Uterus (tissue), 4 donors: ENCODE measurements around the gene BID. TPM values are rescaled to one million over a fixed set of nuclear protein-coding genes. Genes with fewer than 3 reads are reported as not detected.

ENCODE experiments used
- DNase-seq, 2 donors: peaks; one replicate each; pipeline ENCODE4 v3.0.0-alpha.2; 2019 to 2020
- H3K27ac ChIP-seq, 2 donors: fragments of 200-600 bp; sonication (generic); 1 replicate in 1 of 2; 2 replicates in 1 of 2; pipeline ENCODE4 v1.5.1; 2016 to 2018
- H3K27me3 ChIP-seq, 2 donors: fragments of 200-600 bp; sonication (generic); one replicate each; pipeline ENCODE4 v1.5.1; 2018 to 2019; ENCODE audit warnings: control low read depth in 1 of 2
- H3K36me3 ChIP-seq, 2 donors: fragments of 200-600 bp; sonication (generic); one replicate each; pipeline ENCODE4 v1.5.1; 2019; ENCODE audit warnings: control low read depth in 1 of 2
- H3K4me1 ChIP-seq, 2 donors: fragments of 200-600 bp; sonication (generic); one replicate each; pipeline ENCODE4 v1.5.1; 2018 to 2019; ENCODE audit warnings: control low read depth in 1 of 2
- H3K4me3 ChIP-seq, 2 donors: fragments of 200-600 bp; sonication (generic); 1 replicate in 1 of 2; 2 replicates in 1 of 2; pipeline ENCODE4 v1.5.1; 2018 to 2019; ENCODE audit warnings: mild to moderate bottlenecking in 1 of 2
- H3K9me3 ChIP-seq, 2 donors: fragments of 200-600 bp; sonication (generic); one replicate each; pipeline ENCODE4 v1.5.1; 2019; ENCODE audit warnings: control low read depth in 1 of 2
- CTCF ChIP-seq, 4 experiments: fragments of 200-600 bp in 2 of 4; fragments of 450-650 bp in 2 of 4; sonication (generic) in 2 of 4; IDR thresholded peaks; one replicate each; pipeline ENCODE4 v1.5.1; 2016 to 2019; ENCODE audit warnings: antibody characterized with exemption in 4 of 4, mild to moderate bottlenecking in 2 of 4, moderate library complexity in 1 of 4
- POLR2A ChIP-seq, 2 donors: fragments of 450-650 bp; IDR thresholded peaks; one replicate each; pipeline ENCODE4 v1.6.1; 2016; ENCODE audit warnings: antibody characterized with exemption in 2 of 2, mild to moderate bottlenecking in 1 of 2, moderate library complexity in 1 of 2
- intact Hi-C: fragments of 100-400 bp; cut with DNase I; formaldehyde crosslinking; loops from one replicate; pipeline ENCODE4 v1.15.1; 2023; ENCODE audit warnings: low total_unique reads
- total RNA-seq, 4 donors: library from RNA; depleted of rRNA in 3 of 4; stranded (reverse); fragments of >200 nt in 3 of 4; gene quantifications; one replicate each; pipeline versions ENCODE4 v1.1.0 to v1.2.4, GENCODE V29; 2014 to 2023
- donor health status: DM: yes; HTN: yes; CAD: no.

BID gene
- total RNA-seq, 4 donors from 2014 or later: 0.77 to 96.2 (median 10.4) TPM

GRCh38 chr22:17782158-17782557 lies 7.9 kb upstream of the BID start:
- Histone ChIP-seq H3K27ac (no peak overlapping the region), H3K4me3 (no peak overlapping the region), H3K27me3 (no peaks in the 10 kb centered on the region), H3K9me3 (no peaks in the 10 kb centered on the region), H3K4me1 (no peaks in the 10 kb centered on the region), H3K36me3 (no peaks in the 10 kb centered on the region)
- DNase-seq: no peak
- TF ChIP-seq POLR2A (IDR thresholded peaks at IDR 0.05) (no peak), CTCF (IDR thresholded peaks at IDR 0.05) (no peak)
- intact Hi-C loops: no loop called here

- DNase-seq: no peak
- no peaks in the 10 kb centered on the region for H3K36me3 ChIP-seq
- H3K4me3 ChIP-seq: no peak overlapping the region
- intact Hi-C loops: no loop called here
- TF ChIP-seq CTCF (IDR thresholded peaks at IDR 0.05): no peak
- no peak for TF ChIP-seq POLR2A (IDR thresholded peaks at IDR 0.05)
- no peaks in the 10 kb centered on the region for H3K27me3 ChIP-seq
- H3K27ac ChIP-seq: no peak overlapping the region
- no peaks in the 10 kb centered on the region for H3K9me3 ChIP-seq
- H3K4me1 ChIP-seq: no peaks in the 10 kb centered on the region
Observed at GRCh38 chr22:17781319-17782031, 7.2 kb upstream of the BID start.

GRCh38 chr22:17780741-17781318 lies 6.6 kb upstream of the BID start:
- no peak for DNase-seq
- no peak overlapping the region for H3K4me3 ChIP-seq
- no peaks in the 10 kb centered on the region for H3K27me3 ChIP-seq
- no peak overlapping the region for H3K27ac ChIP-seq
- no peaks in the 10 kb centered on the region for H3K9me3 ChIP-seq
- intact Hi-C loops: no loop called here
- H3K36me3 ChIP-seq: no peaks in the 10 kb centered on the region
- TF ChIP-seq CTCF (IDR thresholded peaks at IDR 0.05): no peak
- no peak for TF ChIP-seq POLR2A (IDR thresholded peaks at IDR 0.05)
- no peaks in the 10 kb centered on the region for H3K4me1 ChIP-seq

DNA sequence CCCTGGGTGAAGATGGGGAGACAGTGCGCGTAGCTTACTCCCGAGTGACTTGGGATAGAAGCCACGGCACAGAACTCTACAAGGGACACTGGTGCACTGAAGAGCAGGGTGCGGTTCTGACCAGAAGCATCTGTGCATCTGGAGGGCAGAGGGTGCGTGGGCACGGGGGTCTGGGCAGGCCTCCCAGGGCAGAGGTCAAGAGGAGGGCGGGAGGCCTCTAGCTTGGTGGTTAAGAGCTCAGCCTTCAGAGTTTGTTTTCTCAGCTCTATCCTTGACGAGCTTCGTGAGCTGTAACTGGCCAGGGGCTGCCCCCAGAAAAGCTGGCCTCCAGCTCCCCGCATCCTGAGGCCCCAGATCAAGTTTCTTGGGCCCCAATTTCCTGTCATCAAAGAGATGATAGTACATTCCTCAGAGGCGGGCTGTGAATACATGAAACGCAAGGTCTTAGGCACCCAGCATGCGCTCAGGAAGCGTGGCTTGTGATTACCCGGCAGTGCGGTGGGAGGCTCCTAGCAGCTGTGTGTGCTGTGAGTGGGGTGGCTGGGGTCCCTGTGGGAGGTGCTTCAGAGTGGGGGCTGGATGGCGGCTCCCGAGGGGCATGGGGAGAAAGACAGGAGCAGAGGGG lies 6.0 kb upstream of the BID start:
- H3K4me3 ChIP-seq: no peak overlapping the region
- TF ChIP-seq POLR2A (IDR thresholded peaks at IDR 0.05) (no peak), CTCF (IDR thresholded peaks at IDR 0.05) (no peak)
- intact Hi-C loops: no loop called here
- no peak for DNase-seq
- no peaks in the 10 kb centered on the region for H3K27me3 ChIP-seq
- no peaks in the 10 kb centered on the region for H3K36me3 ChIP-seq
- H3K4me1 ChIP-seq: no peaks in the 10 kb centered on the region
- no peak overlapping the region for H3K27ac ChIP-seq
- H3K9me3 ChIP-seq: no peaks in the 10 kb centered on the region
